ENCODE measurements around the gene NPC1L1. TPM values are rescaled to one million over a fixed set of nuclear protein-coding genes. Genes with fewer than 3 reads are reported as not detected.

Gene NPC1L1
- total RNA-seq, 1 experiment from 2014 or later: 0.15 TPM

- Histone ChIP-seq H3K4me1 (ENCODE audit: control insufficient read depth in 1 of 2, insufficient read depth in 2 of 2, low read length in 2 of 2) (peaks cover 5 to 22% of the 10 kb centered on the region in 2 experiments; a peak in 3 of 4 replicates), H3K9ac (ENCODE audit: low read length) (peak overlapping the region; percentile 79), H3K9me3 (ENCODE audit: control insufficient read depth in 1 of 2, insufficient read depth in 1 of 2, low read depth in 1 of 2, low read length in 2 of 2) (no peaks in the 10 kb centered on the region), H2AFZ (ENCODE audit: low read depth, low read length, poor library complexity, severe bottlenecking) (no peak overlapping the region), H3K4me2 (ENCODE audit: low read length) (peak overlapping the region; percentile 81), H4K20me1 (ENCODE audit: insufficient read depth) (no peaks in the 10 kb centered on the region), H3K27me3 (ENCODE audit: insufficient read depth, low read length) (no peaks in the 10 kb centered on the region), H3K27ac (ENCODE audit: low read depth, low read length) (peak overlapping the region; percentile 72), H3K4me3 (replicated peaks in 1 of 2; ENCODE audit: low read depth in 1 of 2, low read length in 2 of 2) (peak overlapping the region; percentile 79 to 98), H3K79me2 (ENCODE audit: insufficient read depth, low read length) (peaks cover 33% of the 10 kb centered on the region), H3K36me3 (ENCODE audit: control insufficient read depth in 1 of 2, insufficient read depth in 2 of 2, low read length in 2 of 2) (peaks cover 12 to 19% of the 10 kb centered on the region in 2 experiments; a peak in 3 of 4 replicates), H3K9me2 (ENCODE audit: insufficient read depth) (no peaks in the 10 kb centered on the region)
- no peak for TF ChIP-seq SIN3A (IDR thresholded peaks at IDR 0.05; ENCODE audit: low read depth)
- TF ChIP-seq EGR1 (IDR thresholded peaks at IDR 0.05; ENCODE audit: low read depth): no peak
- no peak for TF ChIP-seq ZNF274 (IDR thresholded peaks at IDR 0.05; ENCODE audit: low read depth, low read length)
- TF ChIP-seq, protein P1, sequence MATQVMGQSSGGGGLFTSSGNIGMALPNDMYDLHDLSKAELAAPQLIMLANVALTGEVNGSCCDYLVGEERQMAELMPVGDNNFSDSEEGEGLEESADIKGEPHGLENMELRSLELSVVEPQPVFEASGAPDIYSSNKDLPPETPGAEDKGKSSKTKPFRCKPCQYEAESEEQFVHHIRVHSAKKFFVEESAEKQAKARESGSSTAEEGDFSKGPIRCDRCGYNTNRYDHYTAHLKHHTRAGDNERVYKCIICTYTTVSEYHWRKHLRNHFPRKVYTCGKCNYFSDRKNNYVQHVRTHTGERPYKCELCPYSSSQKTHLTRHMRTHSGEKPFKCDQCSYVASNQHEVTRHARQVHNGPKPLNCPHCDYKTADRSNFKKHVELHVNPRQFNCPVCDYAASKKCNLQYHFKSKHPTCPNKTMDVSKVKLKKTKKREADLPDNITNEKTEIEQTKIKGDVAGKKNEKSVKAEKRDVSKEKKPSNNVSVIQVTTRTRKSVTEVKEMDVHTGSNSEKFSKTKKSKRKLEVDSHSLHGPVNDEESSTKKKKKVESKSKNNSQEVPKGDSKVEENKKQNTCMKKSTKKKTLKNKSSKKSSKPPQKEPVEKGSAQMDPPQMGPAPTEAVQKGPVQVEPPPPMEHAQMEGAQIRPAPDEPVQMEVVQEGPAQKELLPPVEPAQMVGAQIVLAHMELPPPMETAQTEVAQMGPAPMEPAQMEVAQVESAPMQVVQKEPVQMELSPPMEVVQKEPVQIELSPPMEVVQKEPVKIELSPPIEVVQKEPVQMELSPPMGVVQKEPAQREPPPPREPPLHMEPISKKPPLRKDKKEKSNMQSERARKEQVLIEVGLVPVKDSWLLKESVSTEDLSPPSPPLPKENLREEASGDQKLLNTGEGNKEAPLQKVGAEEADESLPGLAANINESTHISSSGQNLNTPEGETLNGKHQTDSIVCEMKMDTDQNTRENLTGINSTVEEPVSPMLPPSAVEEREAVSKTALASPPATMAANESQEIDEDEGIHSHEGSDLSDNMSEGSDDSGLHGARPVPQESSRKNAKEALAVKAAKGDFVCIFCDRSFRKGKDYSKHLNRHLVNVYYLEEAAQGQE (IDR thresholded peaks at IDR 0.05; ENCODE audit: low read depth): no peak
- TF ChIP-seq YY1 (IDR thresholded peaks at IDR 0.05; ENCODE audit: extremely low read depth, insufficient replicate concordance, low read depth, low read length): no peak
- DNase-seq (ENCODE audit: low read depth, low spot score) (no peak), ATAC-seq (no peak)
- intact Hi-C loops (cut with micrococcal nuclease): loop anchor here (10.0 kb wide), 1 partner anchor 381 kb away; no protein-coding TSS in a partner anchor
- ChIA-PET POLR2A (interaction anchor here (1.8 to 2.0 kb wide), 2 partner anchors 10 to 23 kb away, joined by 4 to 14 read pairs; partner anchors contain the start of genes DDX56 and OGDH), CTCF (interaction anchor here (0.8 kb wide), 1 partner anchor 9 kb away, joined by 3 read pairs; no protein-coding TSS in a partner anchor), RAD21 (ENCODE audit: low non-redundant PET in 1 of 2, low total read pairs in 2 of 2, uncharacterized antibody in 2 of 2, unreplicated experiment in 2 of 2) (no interaction called here)
- no TSS peak for BruUV-seq (replicated peaks)
These were observed 42.2 kb upstream of the NPC1L1 start for GRCh38 chr7:44583146-44583865.

All from HCT116 (cell line).